Stimulated activated CD4-positive, alpha-beta T cell treated with anti-CD3 and anti-CD28 coated beads, Interleukin-1b, Interleukin-23, amount 100 ng/mL, for 24 hours (primary cell): ENCODE data around the gene VPS35L.
"Not testable (repeated sequence)": the region's sequence is repeated elsewhere in the genome, so short reads cannot be mapped to it uniquely, and the experiment has no call there.

Experiments used
- DNase-seq, 4 experiments: peaks; one replicate each; pipeline ENCODE4 v3.0.0-alpha.2; 2020; ENCODE audit warnings: low read depth in 4 of 4, low spot score in 1 of 4

VPS35L gene

DNA sequence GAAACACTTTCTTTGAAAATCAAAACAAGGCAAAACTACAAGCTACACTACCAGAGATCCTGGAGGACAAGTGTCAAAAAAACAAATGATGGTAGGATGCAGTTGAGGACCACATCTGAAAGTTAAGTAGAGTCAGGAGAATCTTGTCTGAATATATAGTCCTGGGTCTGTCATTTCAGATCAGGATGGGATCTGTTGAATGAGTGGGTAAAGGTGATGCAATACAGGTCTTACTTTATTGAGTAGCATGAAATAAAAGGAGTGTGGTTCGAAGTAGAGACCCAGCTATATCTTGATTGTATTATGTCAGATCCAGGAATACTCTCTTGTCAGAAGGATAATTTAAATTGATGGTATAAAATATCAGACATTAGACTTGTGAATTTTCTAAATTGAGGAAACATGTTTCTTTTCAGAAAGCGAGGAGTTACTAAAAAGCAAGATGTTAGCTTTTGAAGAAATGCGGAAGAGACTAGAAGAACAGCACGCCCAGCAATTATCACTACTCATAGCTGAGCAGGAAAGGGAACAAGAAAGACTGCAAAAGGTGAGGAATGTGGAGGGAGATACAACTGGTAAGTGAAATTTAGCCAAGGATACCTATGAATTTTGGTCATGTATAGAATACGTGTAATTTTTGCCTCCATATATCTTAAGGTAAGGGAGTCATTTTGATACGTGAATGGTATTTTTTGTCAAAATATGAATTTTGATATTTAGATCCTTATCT, 15.1 kb upstream of the VPS35L start:
- no peak for DNase-seq

DNA sequence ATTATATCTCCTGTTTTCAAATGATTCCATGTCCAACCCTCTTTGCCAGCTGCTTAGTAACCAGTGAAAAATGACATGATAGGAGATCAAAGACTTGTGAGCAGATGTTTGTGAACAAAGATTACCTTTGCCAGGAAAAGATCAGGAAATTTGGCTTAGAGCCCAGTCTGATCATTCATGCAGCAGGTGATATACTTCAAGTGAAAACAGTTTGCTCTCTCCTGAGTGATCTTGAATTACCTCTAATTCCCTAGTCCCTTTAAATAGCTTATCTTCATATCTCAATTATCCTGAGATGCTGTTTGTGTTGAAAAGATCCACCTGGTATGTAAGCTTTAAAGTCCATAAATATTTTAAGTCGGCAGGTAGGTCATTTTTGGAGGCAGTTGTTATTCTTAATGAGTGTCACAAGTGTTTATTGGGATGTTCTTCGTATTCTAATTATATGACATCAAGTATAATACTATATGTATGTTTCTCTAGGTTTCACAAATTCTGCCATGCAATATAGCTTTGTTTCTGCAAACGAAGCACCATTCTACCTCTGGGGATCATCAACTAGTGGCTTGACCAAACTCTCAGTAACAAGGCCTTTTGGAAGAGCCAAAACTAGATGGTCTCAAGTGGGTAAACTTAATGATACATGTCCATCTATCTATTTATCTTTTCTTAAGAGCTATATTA, 13.2 kb upstream of the VPS35L start:
- DNase-seq, result no peak

DNA sequence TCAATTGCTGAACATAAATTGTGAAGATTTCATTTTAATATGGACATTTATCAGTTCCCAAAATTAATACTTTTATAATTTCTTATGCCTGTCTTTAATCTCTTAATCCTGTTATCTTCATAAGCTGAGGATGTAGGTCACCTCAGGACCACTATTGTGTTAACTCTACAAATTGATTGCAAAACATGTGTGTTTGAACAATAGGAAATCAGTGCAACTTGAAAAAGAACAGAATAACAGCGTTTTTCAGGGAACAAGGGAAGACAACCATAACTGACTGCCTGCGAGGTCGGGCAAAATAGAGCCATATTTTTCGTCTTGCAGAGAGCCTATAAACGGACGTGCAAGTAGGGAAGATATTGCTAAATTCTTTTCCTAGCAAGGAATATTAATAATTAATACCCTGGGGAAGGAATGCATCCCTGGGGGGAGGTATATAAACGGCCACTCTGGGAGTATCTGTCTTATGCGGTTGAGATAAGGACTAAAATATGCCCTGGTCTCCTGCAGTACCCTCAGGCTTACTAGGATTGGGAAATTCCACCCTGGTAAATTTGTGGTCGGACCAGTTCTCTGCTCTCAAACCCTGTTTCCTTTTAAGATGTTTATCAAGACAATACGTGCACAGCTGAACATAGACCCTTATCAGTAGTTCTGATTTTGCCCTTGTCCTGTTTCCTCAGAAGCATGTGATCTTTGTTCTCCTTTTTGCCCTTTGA, 12.1 kb upstream of the VPS35L start:
- DNase-seq, result not testable (repeated sequence)

DNA sequence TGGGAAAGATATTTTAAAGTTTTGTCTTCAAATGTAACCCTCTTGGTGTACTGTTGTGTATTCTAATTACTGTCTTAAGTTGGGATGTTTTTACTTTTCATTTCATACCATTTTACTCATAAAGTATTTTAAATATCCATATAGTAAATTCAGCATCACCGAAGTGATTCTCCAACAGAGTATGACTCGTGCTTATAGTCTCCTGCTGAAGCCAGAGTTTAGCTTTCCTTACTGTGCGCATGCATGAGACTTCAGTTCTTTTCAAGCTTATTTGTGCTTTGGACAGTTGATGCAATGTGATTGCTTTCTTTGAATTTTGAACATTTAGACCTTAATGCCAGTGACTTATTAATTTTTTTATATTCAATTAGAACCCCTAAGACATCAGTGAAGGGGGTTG, 7.4 kb upstream of the VPS35L start:
- no peak for DNase-seq

DNA sequence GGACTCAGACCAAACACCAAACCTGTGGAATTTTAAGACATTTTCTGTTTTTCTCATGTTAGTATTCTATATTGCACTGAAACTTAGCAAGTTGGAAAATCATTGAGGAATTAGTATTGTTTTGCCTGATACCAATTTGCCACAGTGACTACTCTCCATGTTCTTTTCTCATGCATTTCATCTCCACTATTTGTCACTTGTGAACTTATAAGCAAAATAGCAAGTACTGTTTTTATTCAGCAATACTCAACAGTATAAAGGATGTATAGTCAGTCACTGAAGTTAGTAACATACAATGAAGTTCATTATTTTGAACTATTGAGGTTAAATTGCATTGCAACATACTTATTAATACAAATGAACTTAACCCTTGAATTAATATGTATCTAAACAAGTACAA, 5.8 kb upstream of the VPS35L start:
- no peak for DNase-seq

DNA sequence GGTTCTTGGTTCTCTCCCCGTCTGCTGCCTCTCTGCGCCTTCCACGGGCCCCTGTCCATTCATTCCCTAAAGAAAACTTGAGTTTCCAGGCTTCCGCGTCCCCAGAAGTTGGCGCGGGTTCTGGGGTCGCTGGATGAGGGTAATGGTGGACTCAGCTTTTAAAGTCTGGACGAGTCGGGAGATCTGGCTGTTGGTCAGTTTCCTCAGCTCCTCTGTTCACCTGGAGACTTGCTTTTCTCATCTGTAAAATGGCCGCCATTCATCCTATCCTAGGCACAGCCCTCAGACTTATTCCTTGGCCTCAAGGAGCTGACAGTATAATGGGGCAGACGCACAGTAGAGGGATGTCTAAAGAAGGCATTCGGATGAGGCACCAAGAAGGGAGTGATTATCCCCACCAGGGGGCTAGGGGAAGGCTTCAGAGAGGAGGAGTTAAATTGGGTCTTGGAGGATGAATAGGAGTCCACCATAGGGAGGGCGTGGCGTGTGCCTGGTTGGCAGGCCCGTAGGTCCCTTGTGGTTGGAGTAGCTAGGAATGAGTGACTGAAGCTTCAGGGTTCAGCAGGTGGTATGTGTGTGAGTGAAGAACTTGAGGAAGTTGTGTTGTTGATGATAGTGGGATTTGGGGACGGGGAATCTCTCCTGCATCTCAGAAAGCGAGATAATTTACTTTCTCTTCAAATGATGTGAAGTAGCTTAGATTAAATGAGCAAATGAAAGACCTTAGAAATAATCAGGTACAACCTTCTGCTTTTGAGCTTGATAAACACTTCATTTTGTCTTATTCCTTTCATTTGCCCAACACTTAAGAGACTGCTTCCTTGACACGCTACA, 652 bp downstream of the VPS35L start:
- DNase-seq, result peak in 3 of 4 experiments; percentile 3 to 5 (median 4)

DNA sequence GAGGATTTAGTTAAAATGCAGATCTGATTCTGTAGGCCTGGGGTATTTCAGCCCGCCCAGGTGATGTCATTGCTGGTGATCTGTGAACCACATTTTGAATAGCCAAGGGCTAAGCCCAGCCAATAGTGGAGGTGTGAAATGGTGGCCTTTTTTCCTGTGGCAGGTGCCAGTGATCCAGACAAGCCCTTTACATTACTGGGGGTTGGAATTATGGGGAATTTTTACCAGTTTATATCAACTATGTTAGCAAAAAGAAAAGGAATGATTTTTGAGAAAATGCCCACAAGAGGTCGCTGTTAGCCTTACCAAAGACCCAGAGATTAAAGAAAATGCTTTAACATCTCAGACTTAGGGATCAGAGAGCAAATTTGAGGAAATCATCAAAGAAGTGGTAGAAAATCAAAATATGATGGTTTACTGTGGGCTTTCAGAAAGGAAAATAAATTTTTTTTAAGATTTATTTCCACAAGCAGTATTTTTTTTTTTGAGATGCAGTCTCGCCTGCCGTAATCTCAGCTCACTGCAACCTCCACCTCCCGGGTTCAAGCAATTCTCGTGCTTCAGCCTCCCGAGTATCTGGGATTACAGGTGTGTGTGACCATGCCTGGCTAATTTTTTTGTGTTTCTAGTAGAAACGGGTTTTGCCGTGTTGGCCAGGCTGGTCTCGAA, 3.9 kb downstream of the VPS35L start:
- DNase-seq, result peak in 3 of 4 experiments; percentile 3 to 21 (median 15)

DNA sequence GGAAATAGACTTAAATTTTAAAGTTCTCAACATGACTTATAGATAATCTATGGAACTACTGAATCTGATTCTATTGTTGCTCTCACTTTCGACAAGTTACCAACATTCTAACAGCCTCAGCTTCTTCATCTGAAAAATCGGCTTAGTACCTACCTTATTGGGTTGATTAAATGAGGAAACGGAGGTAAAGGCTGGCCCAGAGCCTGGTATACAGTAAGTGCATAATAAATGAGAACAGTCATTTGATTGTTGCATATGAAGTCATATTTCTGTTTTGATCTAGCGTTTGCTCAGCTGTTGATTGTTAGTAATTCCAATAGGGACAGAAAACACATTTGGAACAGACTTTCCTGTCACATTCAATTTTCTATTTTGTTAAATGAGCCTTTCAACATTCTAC, 4.6 kb downstream of the VPS35L start:
- DNase-seq, result no peak

DNA sequence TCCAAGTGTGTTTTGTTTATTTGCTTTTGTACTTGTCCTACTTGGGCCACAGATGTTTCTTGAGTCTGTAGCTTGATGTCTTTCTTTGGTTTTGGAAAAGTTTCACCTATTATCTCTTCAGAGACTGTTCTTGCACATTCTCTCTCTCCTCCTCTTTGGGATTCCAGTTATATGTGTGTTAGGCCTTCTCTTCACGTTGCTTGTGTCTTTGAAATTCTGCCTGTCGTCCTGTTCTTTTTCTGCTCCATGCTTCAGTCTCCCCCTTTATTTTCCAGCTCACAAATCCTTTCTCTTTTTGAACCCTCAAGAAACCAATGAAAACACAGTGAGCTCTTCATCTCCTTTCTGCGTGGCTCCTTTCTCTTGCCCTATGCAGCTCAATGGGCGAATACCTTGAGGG, 7.9 kb downstream of the VPS35L start:
- no peak for DNase-seq

DNA sequence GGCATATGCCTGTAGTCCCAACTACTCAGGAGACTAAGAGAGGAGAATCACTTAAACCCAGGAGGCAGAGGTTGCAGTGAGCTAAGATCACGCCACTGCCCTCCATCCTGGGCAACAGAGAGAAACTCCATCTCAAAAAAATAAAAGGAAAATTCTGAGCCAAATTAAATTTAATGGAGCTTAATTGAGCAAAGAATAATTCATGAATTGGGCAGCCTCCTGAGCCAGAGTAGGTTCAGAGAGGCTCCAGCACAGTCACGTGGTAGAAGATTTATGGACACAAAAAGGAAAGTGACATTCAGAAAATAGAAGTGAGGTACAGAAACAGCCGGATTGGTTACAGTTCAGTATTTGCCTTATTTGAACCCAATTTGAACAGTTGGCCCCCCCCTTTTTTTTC, 10.9 kb downstream of the VPS35L start:
- no peak for DNase-seq

DNA sequence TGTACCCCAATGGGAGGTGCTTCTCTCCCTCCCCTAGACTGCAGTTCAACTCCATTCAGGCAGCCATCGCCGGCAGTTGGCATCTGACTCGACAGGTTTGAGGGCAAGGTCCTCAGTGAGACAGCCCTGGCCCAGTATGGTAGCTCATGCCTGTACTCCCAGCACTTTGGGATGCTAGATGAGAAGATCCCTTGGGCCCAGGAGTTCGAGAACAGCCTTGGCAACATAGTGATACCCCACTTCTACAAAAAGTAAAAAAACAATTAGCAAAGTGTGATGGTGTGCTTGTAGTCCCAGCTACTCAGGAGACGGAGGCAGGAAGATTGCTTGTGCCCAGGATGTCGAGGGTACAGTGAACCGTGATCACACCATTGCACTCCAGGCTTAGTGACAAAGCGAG, 12.1 kb downstream of the VPS35L start:
- DNase-seq, result no peak

DNA sequence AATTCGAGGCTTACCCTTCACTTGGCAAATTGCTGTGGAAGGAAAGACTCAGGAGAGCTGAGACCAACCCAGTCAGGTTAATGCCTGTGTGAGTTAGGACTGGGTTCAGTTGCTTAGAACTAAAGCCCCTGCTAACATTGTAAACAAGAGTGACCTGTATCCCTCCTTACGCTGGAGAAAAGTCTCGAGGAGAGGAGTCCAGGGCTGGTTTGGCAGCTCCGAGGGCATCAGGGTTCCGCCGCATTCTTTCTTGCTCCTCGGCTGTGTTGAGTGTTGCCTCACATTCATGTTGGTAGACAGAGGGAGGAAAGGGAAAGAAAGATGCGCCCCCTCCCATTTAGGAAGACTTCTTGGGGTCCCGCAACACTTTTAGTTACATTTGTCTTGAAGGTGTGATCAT, 18.5 kb downstream of the VPS35L start:
- no peak for DNase-seq

DNA sequence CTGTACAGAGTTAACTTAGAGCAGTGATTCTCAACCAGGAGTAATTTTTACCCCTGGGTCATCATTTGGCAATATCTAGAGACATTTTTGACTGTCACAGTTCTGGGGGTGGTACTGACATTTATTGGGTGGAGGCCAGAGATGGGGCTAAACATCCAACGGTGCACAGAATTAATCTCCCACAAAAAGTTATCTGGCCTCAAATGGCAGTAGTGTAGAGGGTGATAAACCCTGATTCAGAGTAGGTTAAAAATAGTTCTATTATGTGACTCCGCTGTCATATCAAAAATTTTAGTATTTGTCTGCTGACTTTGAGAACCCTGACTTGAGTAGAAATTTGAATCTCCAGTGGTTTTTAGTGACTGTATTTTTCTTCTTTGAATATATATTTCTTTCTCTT, 19.1 kb downstream of the VPS35L start:
- no peak for DNase-seq

DNA sequence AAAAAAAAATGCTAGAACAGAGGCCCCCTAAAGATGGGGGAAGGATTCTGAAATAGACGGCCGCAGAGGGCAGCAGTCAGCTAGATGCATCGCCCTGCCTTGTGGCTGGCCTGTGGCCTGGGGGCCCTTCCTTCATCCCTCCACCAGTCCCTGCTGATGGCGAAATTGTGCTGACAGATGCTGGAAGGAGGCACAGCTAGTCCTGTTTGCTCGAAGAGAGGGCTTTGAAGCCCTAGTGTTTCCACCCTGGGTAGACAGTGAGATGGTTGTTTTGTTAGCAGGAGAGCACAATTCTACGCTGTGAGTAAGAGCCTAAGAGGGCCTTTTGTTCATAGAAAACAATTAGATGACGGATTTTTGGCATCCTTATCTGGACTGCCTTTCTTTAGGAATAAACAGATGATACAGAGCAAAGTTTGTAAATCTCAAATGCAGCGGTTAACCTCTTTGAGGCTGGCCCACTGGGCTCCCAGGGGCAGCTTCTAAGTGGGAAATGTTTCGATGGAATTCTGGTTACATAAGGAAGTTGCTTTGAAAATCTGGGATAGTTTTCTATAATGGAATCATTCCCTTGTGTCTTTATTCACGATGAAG, 23.0 kb downstream of the VPS35L start:
- no peak for DNase-seq

DNA sequence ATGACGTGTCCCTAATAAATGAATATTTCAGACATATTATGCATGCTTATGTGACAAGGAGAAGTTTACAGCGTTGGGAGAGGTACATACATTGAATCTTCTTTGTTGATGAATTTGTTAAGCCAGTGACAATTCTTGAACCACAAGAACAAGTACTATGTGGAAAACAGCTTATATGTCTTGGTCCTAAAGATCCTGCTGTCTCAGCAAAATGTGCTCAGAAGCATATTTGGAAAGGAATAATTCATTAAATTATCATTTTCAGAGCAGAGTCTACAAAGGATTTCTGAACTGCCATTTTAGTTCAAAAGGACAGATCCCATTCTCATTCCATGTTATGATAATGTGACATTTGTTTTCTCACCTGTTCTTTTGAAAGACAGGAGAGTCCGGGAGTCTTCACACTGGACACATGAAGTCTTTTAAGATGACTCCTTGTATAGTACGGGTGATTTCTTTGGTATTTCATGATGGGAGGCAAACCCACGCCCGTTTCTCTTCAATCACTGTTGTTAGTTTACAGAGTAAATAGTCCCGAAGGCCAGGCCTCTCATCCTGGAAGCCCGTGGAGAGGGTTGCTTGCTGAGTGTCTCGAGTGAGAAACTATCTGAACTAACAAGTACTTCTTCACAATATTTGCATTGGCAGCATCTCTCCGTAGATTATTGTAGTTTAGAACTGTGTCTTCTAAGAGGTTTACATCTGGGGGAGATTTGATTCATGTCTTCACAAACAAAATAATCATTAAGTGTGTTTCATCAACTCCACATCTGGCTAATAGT, 26.7 kb downstream of the VPS35L start:
- DNase-seq, result no peak

DNA sequence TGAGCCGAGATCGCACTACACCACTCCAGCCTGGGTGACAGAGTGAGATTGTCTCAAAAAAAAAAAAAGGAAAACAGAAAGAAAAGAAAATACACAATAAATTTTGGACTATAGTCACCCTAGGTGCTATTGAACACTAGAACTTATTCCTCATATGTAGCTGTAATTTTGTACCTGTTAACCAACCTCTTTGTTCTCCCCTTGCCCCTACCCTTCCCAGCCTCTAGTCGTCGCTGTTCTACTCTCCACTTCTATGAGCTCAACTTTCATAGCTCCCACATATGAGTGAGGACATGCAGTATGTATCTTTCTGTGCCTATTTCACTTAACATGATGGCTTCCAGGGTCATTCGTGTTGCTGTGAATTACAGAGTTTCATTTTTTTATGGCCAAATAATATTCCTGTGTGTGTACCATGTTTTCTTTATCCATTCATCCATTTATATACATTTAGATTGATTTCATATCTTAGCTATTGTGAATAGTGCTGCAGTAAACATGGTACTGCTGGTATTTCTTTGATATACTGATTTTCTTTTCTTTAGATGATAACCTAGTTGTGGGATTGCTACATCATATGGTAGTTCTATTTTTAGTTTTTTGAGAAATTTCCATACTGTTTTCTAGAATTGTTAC, 28.3 kb downstream of the VPS35L start:
- DNase-seq, result peak in 1 of 4 experiments; percentile 2

DNA sequence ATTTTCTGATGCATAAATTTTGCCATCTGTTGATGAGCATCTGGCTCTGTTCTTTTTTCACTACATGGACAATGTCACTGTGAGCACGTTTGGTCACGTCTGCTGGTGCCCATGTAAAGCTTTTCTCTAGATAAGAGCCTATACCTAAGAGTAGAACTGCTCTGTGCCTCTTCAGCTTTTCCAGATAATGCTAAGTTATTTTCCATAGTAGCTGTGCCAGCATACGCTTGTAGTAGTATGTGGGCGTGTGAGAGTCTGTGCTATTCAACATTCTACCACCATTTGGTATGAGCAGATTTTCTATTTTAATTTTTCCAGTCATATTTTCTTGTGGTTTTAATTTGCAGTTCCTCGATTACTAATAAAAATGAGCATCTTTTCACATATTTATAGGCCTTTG, 33.2 kb downstream of the VPS35L start:
- no peak for DNase-seq

DNA sequence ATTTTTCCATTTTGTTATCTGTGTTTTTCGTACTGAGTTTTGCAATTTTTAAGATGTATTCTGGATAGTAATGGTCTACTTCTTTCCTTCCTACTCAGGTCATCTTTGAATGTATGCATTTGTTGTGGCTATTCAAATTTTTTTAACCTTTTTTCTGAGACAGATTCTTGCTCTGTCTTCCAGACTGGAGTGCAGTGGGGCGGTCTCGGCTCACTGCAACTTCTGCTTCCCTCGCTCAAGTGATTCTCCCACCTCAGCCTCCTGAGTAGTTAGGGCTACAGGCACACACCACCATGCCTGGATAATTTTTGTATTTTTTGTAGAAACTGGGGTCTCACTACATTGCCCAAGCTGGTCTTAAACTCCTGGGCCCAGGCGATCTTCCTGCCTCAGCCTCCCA, 33.6 kb downstream of the VPS35L start:
- no peak for DNase-seq

DNA sequence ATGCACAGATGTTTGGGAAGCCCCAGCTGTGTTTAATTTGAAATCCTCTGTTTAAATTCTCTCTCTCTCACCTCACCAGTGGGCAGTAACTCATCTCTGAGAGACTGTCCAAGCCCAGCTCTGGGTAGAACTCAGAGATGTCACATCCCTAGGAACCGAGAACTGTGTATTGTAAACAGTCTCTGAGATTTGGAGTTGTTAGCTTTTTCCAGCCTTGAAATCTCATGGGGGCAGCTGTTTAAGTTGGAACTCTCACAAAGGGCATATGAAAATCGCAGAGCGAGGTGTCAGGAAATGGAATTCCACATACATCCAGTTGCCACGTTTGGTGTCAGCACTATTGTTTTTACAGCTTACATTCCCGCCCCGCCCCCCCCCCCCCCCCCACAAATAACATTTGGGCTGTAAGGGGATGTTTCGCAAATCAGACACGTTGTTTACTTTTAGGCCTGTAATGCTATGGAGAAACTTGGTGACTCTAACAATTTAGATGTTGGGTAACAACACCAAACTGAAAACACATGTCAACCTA, 34.3 kb downstream of the VPS35L start:
- no peak for DNase-seq
